Sigmoid colon (tissue), 4 donors: ENCODE results near the gene OTOA.

ENCODE experiments used
- CTCF ChIP-seq, 4 experiments: fragments of 450-650 bp in 3 of 4; fragments of 200-600 bp in 1 of 4; IDR thresholded peaks; one replicate each; pipeline ENCODE4 v1.5.1; 2016 to 2019; ENCODE audit warnings: antibody characterized with exemption in 4 of 4, mild to moderate bottlenecking in 3 of 4, moderate library complexity in 2 of 4
- POLR2AphosphoS5 ChIP-seq, 4 donors: sonication (generic); formaldehyde crosslinking; IDR thresholded peaks; one replicate each; pipeline ENCODE4 v1.6.1; 2017; ENCODE audit warnings: antibody characterized with exemption in 4 of 4

- TF ChIP-seq CTCF (IDR thresholded peaks at IDR 0.05) (no peak), POLR2AphosphoS5 (IDR thresholded peaks at IDR 0.05) (no peak)
Observed at GRCh38 chr16:21634216-21634615, 29.6 kb upstream of the OTOA start.
